Measurements from ENCODE around the gene SLIT3.

The SLIT3 gene

GRCh38 chr5:169300468-169301385 is at the start of gene SLIT3:
SLIT3 (minus strand) TSS chr5:169301139; CDS start chr5:169300709, 430 bp downstream.
- Histone ChIP-seq H3K4me1 (ENCODE audit: control insufficient read depth in 1 of 2, insufficient read depth in 2 of 2, low read length in 2 of 2) (no peaks in the 10 kb centered on the region), H3K36me3 (ENCODE audit: control insufficient read depth in 1 of 2, insufficient read depth in 2 of 2, low read length in 2 of 2) (no peaks in the 10 kb centered on the region), H3K27ac (ENCODE audit: low read depth, low read length) (no peak within 1 kb of the TSS), H3K4me3 (ENCODE audit: low read depth in 1 of 2, low read length in 2 of 2) (peak within 1 kb of the TSS; percentile 9 to 36), H3K9me3 (ENCODE audit: control insufficient read depth in 1 of 2, low read length in 2 of 2) (no peaks in the 10 kb centered on the region), H3K9ac (ENCODE audit: low read depth in 1 of 2, low read length in 2 of 2) (no peak within 1 kb of the TSS), H3K27me3 (ENCODE audit: control insufficient read depth in 1 of 2, insufficient read depth in 2 of 2, low read length in 2 of 2) (peaks cover 13 to 17% of the 10 kb centered on the region in 2 donors)

DNA sequence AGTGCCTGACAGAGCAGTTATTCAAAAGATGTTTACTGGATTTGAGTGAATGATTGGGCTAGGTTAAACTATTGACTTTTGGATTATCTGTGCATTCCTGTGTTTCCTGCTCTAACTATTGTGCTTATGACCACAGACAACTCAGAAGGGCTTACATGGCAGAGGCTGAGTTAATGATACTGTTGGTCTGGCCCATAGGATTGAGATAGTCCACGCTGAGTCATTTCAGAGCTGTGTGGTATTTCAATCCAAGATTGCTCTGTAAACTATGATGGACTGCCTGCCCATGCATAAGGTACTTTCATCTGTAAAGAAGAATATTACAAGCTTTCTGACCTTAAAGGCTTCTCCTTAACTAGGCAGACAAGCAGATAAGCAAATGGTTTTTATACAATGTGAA is 49.1 kb upstream of the SLIT3 start:
- H3K4me1 ChIP-seq (ENCODE audit: control insufficient read depth in 1 of 2, insufficient read depth in 2 of 2, low read length in 2 of 2): no peaks in the 10 kb centered on the region
- H3K27ac ChIP-seq (ENCODE audit: low read depth, low read length): no peak overlapping the region
- H3K36me3 ChIP-seq (ENCODE audit: control insufficient read depth in 1 of 2, insufficient read depth in 2 of 2, low read length in 2 of 2): no peaks in the 10 kb centered on the region
- no peaks in the 10 kb centered on the region for H3K27me3 ChIP-seq (ENCODE audit: control insufficient read depth in 1 of 2, insufficient read depth in 2 of 2, low read length in 2 of 2)
- H3K4me3 ChIP-seq (ENCODE audit: low read depth in 1 of 2, low read length in 2 of 2): no peak overlapping the region
- H3K9me3 ChIP-seq (ENCODE audit: control insufficient read depth in 1 of 2, low read length in 2 of 2): no peaks in the 10 kb centered on the region
- no peak overlapping the region for H3K9ac ChIP-seq (ENCODE audit: low read depth in 1 of 2, low read length in 2 of 2)

DNA sequence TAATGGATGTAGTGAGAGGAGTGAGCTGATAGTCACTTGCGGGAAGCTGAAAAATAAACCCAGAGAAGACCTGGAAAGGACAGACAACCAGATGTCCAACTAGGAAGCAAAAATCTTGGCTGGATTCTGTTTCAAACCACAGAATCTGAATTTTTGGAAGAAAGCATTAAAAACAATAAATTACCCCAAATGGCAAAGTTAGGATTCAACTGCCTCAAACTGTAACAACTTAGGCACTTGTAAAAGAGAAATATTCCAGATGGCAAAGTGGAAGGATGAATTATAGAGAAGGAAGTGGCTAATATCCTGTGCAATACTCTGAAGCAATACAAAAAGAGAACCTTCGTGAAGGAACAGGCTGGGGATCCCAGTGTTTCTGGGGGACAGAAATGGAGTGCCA is 46.8 kb upstream of the SLIT3 start:
- Histone ChIP-seq H3K9ac (ENCODE audit: low read depth in 1 of 2, low read length in 2 of 2) (no peak overlapping the region), H3K4me3 (ENCODE audit: low read depth in 1 of 2, low read length in 2 of 2) (no peak overlapping the region), H3K9me3 (ENCODE audit: control insufficient read depth in 1 of 2, low read length in 2 of 2) (no peaks in the 10 kb centered on the region), H3K27me3 (ENCODE audit: control insufficient read depth in 1 of 2, insufficient read depth in 2 of 2, low read length in 2 of 2) (no peaks in the 10 kb centered on the region), H3K36me3 (ENCODE audit: control insufficient read depth in 1 of 2, insufficient read depth in 2 of 2, low read length in 2 of 2) (no peaks in the 10 kb centered on the region), H3K4me1 (ENCODE audit: control insufficient read depth in 1 of 2, insufficient read depth in 2 of 2, low read length in 2 of 2) (no peaks in the 10 kb centered on the region), H3K27ac (ENCODE audit: low read depth, low read length) (no peak overlapping the region)

- no peaks in the 10 kb centered on the region for H3K36me3 ChIP-seq (ENCODE audit: control insufficient read depth in 1 of 2, insufficient read depth in 2 of 2, low read length in 2 of 2)
- no peaks in the 10 kb centered on the region for H3K4me1 ChIP-seq (ENCODE audit: control insufficient read depth in 1 of 2, insufficient read depth in 2 of 2, low read length in 2 of 2)
- no peak overlapping the region for H3K9ac ChIP-seq (ENCODE audit: low read depth in 1 of 2, low read length in 2 of 2)
- no peaks in the 10 kb centered on the region for H3K27me3 ChIP-seq (ENCODE audit: control insufficient read depth in 1 of 2, insufficient read depth in 2 of 2, low read length in 2 of 2)
- no peak overlapping the region for H3K4me3 ChIP-seq (ENCODE audit: low read depth in 1 of 2, low read length in 2 of 2)
- H3K9me3 ChIP-seq (ENCODE audit: control insufficient read depth in 1 of 2, low read length in 2 of 2): no peaks in the 10 kb centered on the region
- H3K27ac ChIP-seq (ENCODE audit: low read depth, low read length): no peak overlapping the region
Observed at GRCh38 chr5:169344629-169345028, 43.7 kb upstream of the SLIT3 start.

- no peaks in the 10 kb centered on the region for H3K9me3 ChIP-seq (ENCODE audit: control insufficient read depth in 1 of 2, low read length in 2 of 2)
- H3K9ac ChIP-seq (ENCODE audit: low read depth in 1 of 2, low read length in 2 of 2): no peak overlapping the region
- no peaks in the 10 kb centered on the region for H3K4me1 ChIP-seq (ENCODE audit: control insufficient read depth in 1 of 2, insufficient read depth in 2 of 2, low read length in 2 of 2)
- H3K4me3 ChIP-seq (ENCODE audit: low read depth in 1 of 2, low read length in 2 of 2): no peak overlapping the region
- no peaks in the 10 kb centered on the region for H3K36me3 ChIP-seq (ENCODE audit: control insufficient read depth in 1 of 2, insufficient read depth in 2 of 2, low read length in 2 of 2)
- no peak overlapping the region for H3K27ac ChIP-seq (ENCODE audit: low read depth, low read length)
- H3K27me3 ChIP-seq (ENCODE audit: control insufficient read depth in 1 of 2, insufficient read depth in 2 of 2, low read length in 2 of 2): no peaks in the 10 kb centered on the region
Observed at GRCh38 chr5:169343766-169344165, 42.8 kb upstream of the SLIT3 start.

DNA sequence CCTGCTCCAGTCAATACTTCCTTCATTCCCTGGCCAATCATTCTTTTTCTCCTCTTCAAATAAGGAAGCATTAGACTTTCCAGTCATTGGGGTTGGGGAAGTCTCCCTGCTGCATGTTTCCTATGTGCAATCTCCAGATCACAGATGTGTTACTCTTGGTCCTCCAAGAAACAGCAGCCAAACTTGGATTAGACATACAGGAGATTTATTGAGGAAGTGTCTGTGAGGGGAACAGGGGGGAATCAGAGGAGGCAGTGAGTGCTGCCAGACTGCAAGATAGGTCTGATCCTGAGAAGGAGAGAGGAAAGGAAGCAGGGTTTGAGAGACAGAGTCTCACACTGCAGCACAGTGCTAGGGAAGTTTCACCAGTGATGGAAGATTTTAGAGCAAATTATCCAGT is 40.6 kb upstream of the SLIT3 start:
- Histone ChIP-seq H3K4me1 (ENCODE audit: control insufficient read depth in 1 of 2, insufficient read depth in 2 of 2, low read length in 2 of 2) (no peaks in the 10 kb centered on the region), H3K36me3 (ENCODE audit: control insufficient read depth in 1 of 2, insufficient read depth in 2 of 2, low read length in 2 of 2) (no peaks in the 10 kb centered on the region), H3K27me3 (ENCODE audit: control insufficient read depth in 1 of 2, insufficient read depth in 2 of 2, low read length in 2 of 2) (no peaks in the 10 kb centered on the region), H3K27ac (ENCODE audit: low read depth, low read length) (no peak overlapping the region), H3K9ac (ENCODE audit: low read depth in 1 of 2, low read length in 2 of 2) (no peak overlapping the region), H3K9me3 (ENCODE audit: control insufficient read depth in 1 of 2, low read length in 2 of 2) (no peaks in the 10 kb centered on the region), H3K4me3 (ENCODE audit: low read depth in 1 of 2, low read length in 2 of 2) (no peak overlapping the region)

DNA sequence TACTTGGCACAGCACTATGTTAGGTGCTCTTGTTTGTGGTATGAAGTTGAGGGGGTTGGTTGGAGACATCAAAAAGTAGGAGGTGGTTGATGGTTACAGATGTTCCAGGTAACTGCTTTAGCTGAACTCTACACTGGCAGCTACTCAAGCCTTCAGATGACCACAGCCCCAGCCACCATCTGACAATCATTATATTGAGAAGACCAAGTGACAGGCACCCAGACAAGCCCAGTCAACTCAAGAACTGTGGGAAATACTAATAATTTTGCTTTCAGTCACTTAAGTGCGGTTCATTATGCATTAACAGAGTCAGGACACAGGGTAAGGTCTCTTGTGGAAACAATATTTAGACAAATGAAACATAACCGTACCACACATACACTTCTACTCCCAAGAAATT is 38.9 kb upstream of the SLIT3 start:
- H3K27ac ChIP-seq (ENCODE audit: low read depth, low read length): no peak overlapping the region
- H3K4me3 ChIP-seq (ENCODE audit: low read depth in 1 of 2, low read length in 2 of 2): no peak overlapping the region
- H3K36me3 ChIP-seq (ENCODE audit: control insufficient read depth in 1 of 2, insufficient read depth in 2 of 2, low read length in 2 of 2): no peaks in the 10 kb centered on the region
- no peak overlapping the region for H3K9ac ChIP-seq (ENCODE audit: low read depth in 1 of 2, low read length in 2 of 2)
- no peaks in the 10 kb centered on the region for H3K4me1 ChIP-seq (ENCODE audit: control insufficient read depth in 1 of 2, insufficient read depth in 2 of 2, low read length in 2 of 2)
- no peaks in the 10 kb centered on the region for H3K27me3 ChIP-seq (ENCODE audit: control insufficient read depth in 1 of 2, insufficient read depth in 2 of 2, low read length in 2 of 2)
- H3K9me3 ChIP-seq (ENCODE audit: control insufficient read depth in 1 of 2, low read length in 2 of 2): no peaks in the 10 kb centered on the region

DNA sequence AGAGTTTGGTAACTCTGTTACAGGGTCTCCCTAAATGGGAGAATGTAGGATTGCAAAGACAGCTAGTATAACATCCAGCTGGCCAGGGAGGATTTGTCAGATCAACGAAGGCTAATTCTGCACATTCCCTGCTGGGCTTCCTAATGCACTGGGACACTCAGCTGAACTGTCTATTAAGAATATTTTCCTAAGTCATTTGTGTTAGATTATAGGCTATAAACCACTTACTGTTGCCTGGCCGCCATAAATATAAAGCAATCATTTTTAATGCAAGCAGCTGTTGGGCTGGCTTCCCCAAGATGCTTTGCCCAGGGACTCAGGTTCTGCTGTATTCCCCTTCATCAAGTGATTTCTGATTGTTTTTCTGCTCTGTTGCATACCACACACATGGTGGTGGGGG is 35.3 kb upstream of the SLIT3 start:
- no peaks in the 10 kb centered on the region for H3K4me1 ChIP-seq (ENCODE audit: control insufficient read depth in 1 of 2, insufficient read depth in 2 of 2, low read length in 2 of 2)

DNA sequence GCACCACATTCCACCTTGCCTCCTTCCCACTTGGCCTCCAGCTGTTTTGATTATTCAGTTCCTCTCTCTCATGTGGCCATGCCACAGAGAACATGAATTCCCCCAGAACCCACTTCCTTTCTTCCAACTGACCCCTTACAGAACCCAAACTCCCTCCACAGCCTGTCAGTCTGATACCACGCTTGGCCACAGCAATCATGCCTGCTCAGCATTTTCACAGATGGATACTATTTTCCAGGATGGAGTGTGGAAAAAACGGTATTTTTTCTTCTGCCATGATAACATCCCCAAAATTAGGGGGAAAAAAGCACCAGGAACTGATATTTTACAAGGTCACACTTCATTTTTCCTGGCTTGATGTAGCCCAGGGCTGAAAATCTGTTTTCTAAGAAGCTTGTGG is 34.9 kb upstream of the SLIT3 start:
- Histone ChIP-seq H3K4me3 (ENCODE audit: low read depth in 1 of 2, low read length in 2 of 2) (no peak overlapping the region), H3K9me3 (ENCODE audit: control insufficient read depth in 1 of 2, low read length in 2 of 2) (no peaks in the 10 kb centered on the region), H3K36me3 (ENCODE audit: control insufficient read depth in 1 of 2, insufficient read depth in 2 of 2, low read length in 2 of 2) (no peaks in the 10 kb centered on the region), H3K9ac (ENCODE audit: low read depth in 1 of 2, low read length in 2 of 2) (no peak overlapping the region), H3K27me3 (ENCODE audit: control insufficient read depth in 1 of 2, insufficient read depth in 2 of 2, low read length in 2 of 2) (no peaks in the 10 kb centered on the region), H3K4me1 (ENCODE audit: control insufficient read depth in 1 of 2, insufficient read depth in 2 of 2, low read length in 2 of 2) (no peaks in the 10 kb centered on the region), H3K27ac (ENCODE audit: low read depth, low read length) (no peak overlapping the region)

More for the DNA sequence above, 35.3 kb upstream of the SLIT3 start:
- H3K4me3 ChIP-seq (ENCODE audit: low read depth in 1 of 2, low read length in 2 of 2): no peak overlapping the region
- no peak overlapping the region for H3K9ac ChIP-seq (ENCODE audit: low read depth in 1 of 2, low read length in 2 of 2)
- no peaks in the 10 kb centered on the region for H3K9me3 ChIP-seq (ENCODE audit: control insufficient read depth in 1 of 2, low read length in 2 of 2)
- no peaks in the 10 kb centered on the region for H3K36me3 ChIP-seq (ENCODE audit: control insufficient read depth in 1 of 2, insufficient read depth in 2 of 2, low read length in 2 of 2)
- no peaks in the 10 kb centered on the region for H3K27me3 ChIP-seq (ENCODE audit: control insufficient read depth in 1 of 2, insufficient read depth in 2 of 2, low read length in 2 of 2)
- no peak overlapping the region for H3K27ac ChIP-seq (ENCODE audit: low read depth, low read length)

- no peak overlapping the region for H3K9ac ChIP-seq (ENCODE audit: low read depth in 1 of 2, low read length in 2 of 2)
- no peaks in the 10 kb centered on the region for H3K4me1 ChIP-seq (ENCODE audit: control insufficient read depth in 1 of 2, insufficient read depth in 2 of 2, low read length in 2 of 2)
- H3K27ac ChIP-seq (ENCODE audit: low read depth, low read length): no peak overlapping the region
- H3K9me3 ChIP-seq (ENCODE audit: control insufficient read depth in 1 of 2, low read length in 2 of 2): no peaks in the 10 kb centered on the region
- H3K27me3 ChIP-seq (ENCODE audit: control insufficient read depth in 1 of 2, insufficient read depth in 2 of 2, low read length in 2 of 2): no peaks in the 10 kb centered on the region
- no peak overlapping the region for H3K4me3 ChIP-seq (ENCODE audit: low read depth in 1 of 2, low read length in 2 of 2)
- no peaks in the 10 kb centered on the region for H3K36me3 ChIP-seq (ENCODE audit: control insufficient read depth in 1 of 2, insufficient read depth in 2 of 2, low read length in 2 of 2)
Observed at GRCh38 chr5:169333518-169333917, 32.6 kb upstream of the SLIT3 start.
